Measurements from ENCODE around the gene BAZ2A.
"Not testable (repeated sequence)": the region's sequence is repeated elsewhere in the genome, so short reads cannot be mapped to it uniquely, and the experiment has no call there.

Gene BAZ2A

GRCh38 chr12:56599041-56599440 lies 31.1 kb downstream of the BAZ2A start:
- DNase-seq (ENCODE audit: low read depth) = no peak

GRCh38 chr12:56596815-56597214 lies 33.3 kb downstream of the BAZ2A start:
- DNase-seq (ENCODE audit: low read depth) = no peak

GRCh38 chr12:56593909-56594621 lies 36.1 kb downstream of the BAZ2A start:
- DNase-seq (ENCODE audit: low read depth) = peak; percentile 31

DNA sequence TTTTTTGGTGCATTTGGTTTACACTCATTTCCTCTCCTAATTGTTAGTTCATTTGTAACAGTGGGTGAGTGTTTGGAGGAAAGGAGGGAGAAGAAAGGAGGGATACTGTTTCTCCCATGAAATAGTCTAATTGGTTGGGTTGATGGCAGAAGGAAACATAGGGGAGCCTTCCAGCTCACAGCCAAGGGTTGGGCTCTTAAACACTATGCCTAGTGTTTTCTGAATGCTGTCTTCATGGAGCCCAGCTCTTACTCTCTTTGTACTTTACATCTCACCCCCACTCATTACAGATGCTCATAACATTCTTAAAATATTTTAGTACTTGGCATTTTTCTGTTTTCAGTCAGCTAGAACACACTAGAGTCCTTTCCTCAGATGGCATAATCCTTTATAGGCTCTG lies 38.2 kb downstream of the BAZ2A start:
- no peak for DNase-seq (ENCODE audit: low read depth)

DNA sequence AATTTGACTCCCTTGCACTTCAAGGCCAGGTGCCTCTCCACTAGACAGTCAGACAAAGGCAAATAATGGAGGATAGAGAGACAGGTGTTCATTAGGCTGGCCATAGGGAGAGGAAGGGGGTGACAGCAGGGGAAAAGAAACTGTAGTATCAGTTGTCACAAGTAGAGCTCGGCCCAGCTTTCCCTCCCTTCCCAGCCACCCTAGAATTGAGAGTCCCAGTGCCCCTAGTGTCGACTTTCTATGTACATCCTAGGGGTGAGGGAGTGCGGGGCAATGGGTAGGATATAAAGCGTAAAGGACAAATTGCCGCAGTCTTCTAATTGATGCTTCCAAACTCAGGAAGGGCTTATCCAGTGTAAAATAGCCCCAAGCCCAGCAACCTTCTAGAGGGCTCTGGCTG lies 39.0 kb downstream of the BAZ2A start:
- no peak for DNase-seq (ENCODE audit: low read depth)

DNA sequence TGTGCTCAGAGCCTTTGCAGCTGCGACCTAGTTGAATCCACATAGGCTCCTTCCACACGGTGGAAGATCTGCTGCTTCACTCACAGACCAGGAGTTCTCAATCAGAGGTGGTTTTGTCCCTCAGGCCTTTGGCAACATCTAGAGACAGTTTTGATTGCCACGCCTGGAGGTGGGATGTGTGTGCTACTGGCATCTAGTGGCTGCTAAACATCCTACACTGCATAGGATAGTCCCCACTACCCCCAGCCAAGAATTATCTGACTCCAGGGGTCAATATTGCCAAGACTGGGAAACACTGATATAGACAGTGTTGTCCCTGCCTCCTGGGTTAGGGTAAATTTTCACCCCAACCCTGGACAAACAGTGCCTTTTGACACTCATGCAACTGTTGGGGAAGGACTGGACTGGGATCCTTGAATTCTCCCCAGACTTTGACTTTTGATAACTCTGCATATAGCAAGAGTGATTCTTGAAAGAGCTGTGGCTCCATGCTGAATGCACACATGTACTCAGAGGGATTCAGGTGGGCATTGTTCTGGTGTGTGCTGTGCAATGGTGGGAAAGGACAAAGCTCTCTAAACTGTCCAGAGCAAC lies 39.8 kb downstream of the BAZ2A start:
- DNase-seq (ENCODE audit: low read depth) = no peak

- no peak for DNase-seq (ENCODE audit: low read depth)
These were observed 40.3 kb downstream of the BAZ2A start for GRCh38 chr12:56589783-56590182.

DNA sequence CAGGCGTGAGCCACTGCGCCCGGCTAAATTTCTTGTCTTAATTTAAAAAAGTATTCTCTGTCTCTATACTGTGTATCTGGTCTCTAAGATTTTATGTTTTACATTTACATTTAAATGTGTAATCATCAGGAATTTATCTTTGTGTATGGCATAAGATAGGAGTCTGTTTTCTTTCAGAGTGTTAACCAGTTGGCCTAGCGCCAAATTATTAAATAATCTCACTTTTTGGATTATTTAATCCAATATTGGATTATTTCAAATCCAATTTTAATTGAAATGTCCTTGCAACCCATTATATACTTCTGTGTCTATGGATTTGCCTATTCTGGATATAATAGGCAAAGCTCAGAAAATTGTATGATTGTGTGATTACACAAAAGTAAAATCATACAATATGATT lies 45.0 kb downstream of the BAZ2A start:
- no peak for DNase-seq (ENCODE audit: low read depth)

DNA sequence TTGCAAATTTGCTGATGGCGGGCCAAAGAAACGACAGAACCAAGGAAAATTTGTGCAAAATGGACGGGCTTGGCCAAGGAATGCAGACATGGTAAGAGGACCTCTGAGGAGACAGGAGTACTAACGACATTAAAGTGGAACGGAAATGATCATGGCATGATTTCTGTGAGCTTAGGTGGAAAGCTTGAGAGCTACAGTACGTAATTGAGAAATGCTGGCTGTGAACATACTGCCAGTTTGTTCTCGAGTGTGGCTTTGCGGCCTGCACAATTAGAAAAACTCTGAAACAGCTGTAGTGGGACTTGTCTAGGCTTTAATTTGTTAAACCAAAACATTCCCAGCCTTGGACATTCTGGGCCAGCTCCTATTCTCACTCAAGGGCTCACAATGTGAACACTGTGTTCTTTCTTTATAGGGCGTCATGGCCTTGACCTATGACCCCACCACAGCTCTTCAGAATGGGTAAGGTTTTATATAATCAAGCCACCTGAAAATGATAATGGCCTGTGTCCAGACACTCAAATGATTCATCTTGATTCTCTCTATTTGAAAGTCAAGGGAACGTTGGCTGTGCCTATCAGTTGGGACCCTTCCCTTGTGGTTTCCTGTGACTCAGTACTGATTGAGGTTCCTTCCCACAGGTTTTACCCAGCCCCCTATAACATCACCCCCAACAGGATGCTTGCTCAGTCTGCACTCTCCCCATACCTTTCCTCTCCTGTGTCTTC lies 48.5 kb downstream of the BAZ2A start:
- no peak for DNase-seq (ENCODE audit: low read depth)

DNA sequence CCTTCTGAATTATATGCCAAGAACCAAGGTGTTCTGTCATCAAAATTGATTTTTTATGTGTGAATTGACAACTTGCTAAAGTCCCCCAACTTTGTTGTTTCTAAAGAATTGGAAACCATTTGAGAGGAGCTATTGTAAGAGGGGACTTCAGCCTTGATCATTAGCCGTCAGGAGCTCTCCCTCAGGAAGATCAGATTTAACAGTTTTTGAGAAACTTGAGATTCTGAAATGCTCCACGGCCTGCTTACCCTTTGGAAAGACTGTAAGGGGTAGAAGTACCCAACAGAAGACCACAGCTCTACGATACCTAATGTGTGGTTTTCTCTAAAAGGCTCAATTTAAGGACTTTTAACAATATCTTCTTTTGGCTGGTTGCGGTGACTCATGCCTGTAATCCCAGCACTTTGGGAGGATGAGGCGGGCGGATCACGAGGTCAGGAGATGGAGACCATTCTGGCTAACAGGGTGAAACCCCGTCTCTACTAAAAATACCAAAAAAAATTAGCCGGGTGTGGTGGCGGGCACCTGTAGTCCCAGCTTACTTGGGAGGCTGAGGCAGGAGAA lies 51.1 kb downstream of the BAZ2A start:
- DNase-seq (ENCODE audit: low read depth) = no peak

DNA sequence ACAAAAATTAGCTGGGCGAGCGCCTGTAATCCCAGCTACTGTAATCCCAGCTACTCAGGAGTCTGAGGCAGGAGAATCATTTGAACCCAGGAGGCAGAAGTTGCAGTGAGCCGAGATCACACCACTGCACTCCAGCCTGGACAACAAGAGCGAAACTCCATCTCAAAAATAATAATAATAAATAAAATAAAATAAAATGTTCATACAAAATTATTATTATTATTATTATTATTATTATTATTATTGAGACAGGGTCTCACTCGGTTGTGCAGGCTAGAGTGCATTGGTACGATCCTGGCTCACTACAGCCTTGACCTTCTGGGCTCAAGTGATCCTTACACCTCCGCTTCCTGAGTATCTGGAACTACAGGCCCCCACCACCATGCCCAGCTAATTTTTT lies 52.9 kb downstream of the BAZ2A start:
- DNase-seq (ENCODE audit: low read depth) = not testable (repeated sequence)

DNA sequence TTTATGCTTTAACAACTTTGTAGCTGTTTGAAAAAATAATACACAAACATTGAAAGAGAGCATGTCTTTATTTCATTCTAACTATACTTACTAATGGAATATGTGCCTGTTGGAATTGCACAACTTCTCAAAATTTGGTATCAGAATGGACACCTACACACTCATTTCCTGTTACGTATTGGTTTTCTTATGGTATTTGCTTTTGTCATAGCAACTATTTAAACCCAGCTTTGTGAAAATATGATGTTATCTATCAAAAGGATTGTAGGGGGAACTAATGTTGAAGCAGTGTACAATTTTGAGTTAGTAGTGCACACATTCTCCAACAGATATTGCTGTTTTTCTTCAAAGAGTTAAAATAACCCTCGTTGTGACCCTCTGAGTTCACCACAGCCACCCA lies 55.9 kb downstream of the BAZ2A start:
- DNase-seq (ENCODE audit: low read depth) = no peak

GRCh38 chr12:56572288-56572687 lies 57.8 kb downstream of the BAZ2A start:
- no peak for DNase-seq (ENCODE audit: low read depth)

DNA sequence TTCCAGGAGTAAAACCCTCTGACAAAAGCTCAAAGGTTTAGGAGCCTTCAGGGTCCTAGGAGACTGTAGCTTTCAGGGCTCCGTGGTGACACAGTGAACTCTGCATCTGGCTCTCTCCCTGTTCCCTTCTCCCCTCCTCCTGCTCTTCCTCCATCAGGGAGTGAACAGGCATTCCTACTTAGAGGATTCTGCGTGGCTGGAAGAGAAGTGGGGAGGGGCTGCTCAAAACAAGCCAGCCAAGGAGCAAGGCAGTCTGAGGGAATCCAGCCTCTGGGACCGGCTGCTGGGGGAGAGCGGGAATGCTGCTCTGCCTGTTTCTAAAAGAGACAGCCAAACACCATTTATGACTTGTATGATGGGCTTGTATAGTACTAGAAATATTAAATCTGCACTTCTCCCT lies 59.0 kb downstream of the BAZ2A start:
- no peak for DNase-seq (ENCODE audit: low read depth)

- DNase-seq (ENCODE audit: low read depth) = no peak
These were observed 62.0 kb downstream of the BAZ2A start for GRCh38 chr12:56568146-56568545.

DNA sequence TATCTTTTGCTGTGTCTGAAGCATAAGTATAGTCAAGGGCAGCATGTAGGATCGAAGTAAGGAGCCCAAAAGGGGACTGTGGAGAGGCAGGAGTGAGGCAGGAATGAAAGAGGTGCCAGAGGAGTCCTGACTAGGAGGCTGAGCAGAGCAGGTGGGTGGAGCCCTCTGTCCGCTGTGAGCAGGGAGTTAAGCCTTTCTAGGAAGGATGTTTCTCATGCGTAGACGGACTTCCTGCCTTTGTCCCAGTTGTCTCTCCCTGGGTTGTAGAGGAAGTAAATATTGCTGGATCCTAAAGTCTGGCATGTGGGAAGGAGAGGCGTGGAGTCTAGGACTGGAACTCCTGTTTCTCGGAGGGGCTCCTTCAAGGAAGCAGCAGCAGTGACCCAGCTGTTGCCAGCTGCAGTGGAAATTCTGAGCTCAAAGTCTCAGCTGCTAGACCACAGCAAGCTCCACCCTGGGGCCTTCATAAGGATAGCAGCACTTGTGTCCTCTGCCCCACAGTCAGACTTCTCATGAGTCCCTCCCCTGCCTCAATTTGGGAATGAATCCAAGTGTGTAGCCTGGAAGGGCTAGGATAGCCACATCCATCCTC lies 64.5 kb downstream of the BAZ2A start:
- DNase-seq (ENCODE audit: low read depth) = no peak

DNA sequence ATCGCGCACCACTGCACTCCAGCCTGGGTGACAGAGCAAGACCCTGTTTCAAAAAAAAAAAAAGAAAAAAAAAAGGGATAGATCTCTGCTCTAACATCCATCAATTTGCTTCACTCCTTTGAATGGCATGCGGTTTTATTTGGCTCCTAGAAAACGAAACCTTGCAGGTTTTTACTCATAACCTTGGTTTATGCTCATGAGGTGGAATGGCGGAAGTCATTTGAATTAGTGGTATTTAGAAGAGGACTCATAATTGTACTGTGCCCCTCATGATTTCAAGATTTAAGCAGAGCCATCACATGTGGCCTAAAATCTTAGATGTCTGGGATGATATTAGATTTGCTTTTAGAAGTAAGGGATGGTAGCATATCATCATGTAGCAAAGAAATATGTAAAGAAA lies 79.1 kb downstream of the BAZ2A start:
- no peak for DNase-seq (ENCODE audit: low read depth)

DNA sequence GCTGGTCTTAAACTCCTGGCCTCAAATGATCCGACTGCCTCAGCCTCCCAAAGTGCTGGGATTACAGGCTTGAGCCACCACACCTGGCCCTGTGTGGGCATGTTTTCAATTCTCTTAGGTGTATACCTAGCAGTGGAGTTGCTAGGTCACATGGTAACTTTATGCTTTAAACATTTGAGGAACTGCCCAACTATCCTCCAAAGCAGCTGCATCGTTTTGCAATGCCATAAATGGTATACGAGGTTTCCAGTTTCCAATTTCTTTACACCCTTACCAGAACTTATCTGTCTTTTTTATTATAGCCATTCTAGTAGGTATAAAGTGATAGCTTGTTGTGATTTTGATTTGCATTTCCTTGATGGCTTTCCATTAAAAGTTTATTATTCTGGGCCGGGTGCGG lies 83.4 kb downstream of the BAZ2A start:
- DNase-seq (ENCODE audit: low read depth) = no peak
